ENCODE measurements around the gene CFAP251.

GRCh38 chr12:122029620-122030423, 111.4 kb downstream of the CFAP251 start:
- TF ChIP-seq MAX (IDR thresholded peaks at IDR 0.05; ENCODE audit: insufficient read depth, insufficient read length), result no peak
- TF ChIP-seq POLR2A (IDR thresholded peaks at IDR 0.05; ENCODE audit: low read depth, low read length), result no peak
- no peak for TF ChIP-seq CTCF (IDR thresholded peaks at IDR 0.05; ENCODE audit: extremely low read depth in 1 of 2, insufficient read depth in 1 of 2, low read depth in 1 of 2, low read length in 2 of 2)
- no peak for TF ChIP-seq EZH2 (IDR thresholded peaks at IDR 0.05; ENCODE audit: borderline replicate concordance, low read depth, low read length, severe bottlenecking)
- no peak for TF ChIP-seq FOS (IDR thresholded peaks at IDR 0.05; ENCODE audit: borderline replicate concordance, insufficient read depth, low read length)
- TF ChIP-seq JUN (IDR thresholded peaks at IDR 0.05; ENCODE audit: borderline replicate concordance, insufficient read depth, insufficient read length, low read depth), result no peak
- no peak for TF ChIP-seq POLR2AphosphoS5 (IDR thresholded peaks at IDR 0.05; ENCODE audit: insufficient read depth, low read depth, low read length)
